ENCODE data around the gene CPB2.

CPB2 gene

DNA sequence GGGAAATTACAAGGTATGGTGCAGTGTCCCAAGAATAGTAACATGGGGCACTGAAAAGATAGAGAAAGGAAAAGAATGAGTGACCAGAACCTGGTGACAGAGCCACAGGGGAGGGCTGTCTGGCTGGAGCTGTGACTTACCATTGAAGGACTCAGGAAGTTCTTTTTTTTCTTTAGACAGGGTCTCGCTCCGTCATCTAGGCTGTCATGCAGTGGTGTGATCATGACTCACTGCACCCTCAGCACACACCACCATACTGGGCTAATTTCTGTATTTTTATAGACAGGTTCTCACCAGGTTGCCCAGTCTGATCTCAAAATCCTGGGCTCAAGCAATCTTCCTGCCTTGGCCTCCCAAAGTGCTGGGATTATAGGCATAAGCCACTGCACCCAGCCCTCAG is 8.8 kb upstream of the CPB2 start:
- Histone ChIP-seq H3K27ac (ENCODE audit: low read depth, low read length, poor library complexity, severe bottlenecking) (no peak overlapping the region), H3K9me2 (ENCODE audit: low read depth, low read length) (no peaks in the 10 kb centered on the region), H3K36me3 (ENCODE audit: insufficient read depth, low read length) (no peaks in the 10 kb centered on the region), H3K4me2 (ENCODE audit: low read length) (no peak overlapping the region), H3K4me3 (ENCODE audit: low read depth, low read length, poor library complexity, severe bottlenecking) (no peak overlapping the region), H2AFZ (ENCODE audit: low read length) (no peak overlapping the region), H3K9ac (ENCODE audit: low read length) (no peak overlapping the region), H3K9me3 (ENCODE audit: low read length) (no peaks in the 10 kb centered on the region), H3F3A (ENCODE audit: insufficient read depth, low read length) (no peaks in the 10 kb centered on the region), H3K79me2 (ENCODE audit: insufficient read depth, low read length) (no peaks in the 10 kb centered on the region), H3K27me3 (ENCODE audit: insufficient read depth, low read length) (no peaks in the 10 kb centered on the region), H3K4me1 (ENCODE audit: insufficient read depth, low read length, severe bottlenecking) (no peaks in the 10 kb centered on the region), H4K20me1 (ENCODE audit: insufficient read depth, low read length) (no peaks in the 10 kb centered on the region)
- TF ChIP-seq, protein P1, sequence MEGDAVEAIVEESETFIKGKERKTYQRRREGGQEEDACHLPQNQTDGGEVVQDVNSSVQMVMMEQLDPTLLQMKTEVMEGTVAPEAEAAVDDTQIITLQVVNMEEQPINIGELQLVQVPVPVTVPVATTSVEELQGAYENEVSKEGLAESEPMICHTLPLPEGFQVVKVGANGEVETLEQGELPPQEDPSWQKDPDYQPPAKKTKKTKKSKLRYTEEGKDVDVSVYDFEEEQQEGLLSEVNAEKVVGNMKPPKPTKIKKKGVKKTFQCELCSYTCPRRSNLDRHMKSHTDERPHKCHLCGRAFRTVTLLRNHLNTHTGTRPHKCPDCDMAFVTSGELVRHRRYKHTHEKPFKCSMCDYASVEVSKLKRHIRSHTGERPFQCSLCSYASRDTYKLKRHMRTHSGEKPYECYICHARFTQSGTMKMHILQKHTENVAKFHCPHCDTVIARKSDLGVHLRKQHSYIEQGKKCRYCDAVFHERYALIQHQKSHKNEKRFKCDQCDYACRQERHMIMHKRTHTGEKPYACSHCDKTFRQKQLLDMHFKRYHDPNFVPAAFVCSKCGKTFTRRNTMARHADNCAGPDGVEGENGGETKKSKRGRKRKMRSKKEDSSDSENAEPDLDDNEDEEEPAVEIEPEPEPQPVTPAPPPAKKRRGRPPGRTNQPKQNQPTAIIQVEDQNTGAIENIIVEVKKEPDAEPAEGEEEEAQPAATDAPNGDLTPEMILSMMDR (IDR thresholded peaks at IDR 0.05; ENCODE audit: low read length) = no peak
- TF ChIP-seq EZH2 (IDR thresholded peaks at IDR 0.05; ENCODE audit: borderline replicate concordance, low read length) = no peak

DNA sequence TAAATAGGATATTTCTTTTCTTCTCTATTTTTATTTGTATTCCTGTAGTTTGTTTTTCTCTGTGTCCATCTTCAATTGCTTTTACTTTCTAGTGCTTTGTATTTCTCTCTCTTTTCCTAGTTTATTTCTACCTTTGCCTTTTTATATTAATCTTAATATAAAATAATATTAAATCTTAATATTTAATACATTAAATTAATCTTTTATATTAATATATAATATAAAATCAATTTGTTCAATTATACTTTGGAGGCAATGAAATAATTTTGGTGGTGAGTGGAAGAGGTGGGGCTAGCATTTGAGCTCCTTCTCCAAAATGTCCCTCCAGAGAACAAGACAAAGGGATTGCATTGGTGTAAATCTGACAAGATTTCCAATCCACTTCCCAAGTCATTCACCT is 6.3 kb upstream of the CPB2 start:
- no peak overlapping the region for H2AFZ ChIP-seq (ENCODE audit: low read length)
- no peaks in the 10 kb centered on the region for H3K27me3 ChIP-seq (ENCODE audit: insufficient read depth, low read length)
- H3K79me2 ChIP-seq (ENCODE audit: insufficient read depth, low read length) = no peaks in the 10 kb centered on the region
- no peaks in the 10 kb centered on the region for H4K20me1 ChIP-seq (ENCODE audit: insufficient read depth, low read length)
- H3K4me1 ChIP-seq (ENCODE audit: insufficient read depth, low read length, severe bottlenecking) = no peaks in the 10 kb centered on the region
- no peaks in the 10 kb centered on the region for H3F3A ChIP-seq (ENCODE audit: insufficient read depth, low read length)
- no peaks in the 10 kb centered on the region for H3K9me2 ChIP-seq (ENCODE audit: low read depth, low read length)
- no peak overlapping the region for H3K4me2 ChIP-seq (ENCODE audit: low read length)
- no peak overlapping the region for H3K4me3 ChIP-seq (ENCODE audit: low read depth, low read length, poor library complexity, severe bottlenecking)
- no peak for TF ChIP-seq EZH2 (IDR thresholded peaks at IDR 0.05; ENCODE audit: borderline replicate concordance, low read length)
- TF ChIP-seq, protein P1 (IDR thresholded peaks at IDR 0.05; ENCODE audit: low read length) = no peak
- H3K27ac ChIP-seq (ENCODE audit: low read depth, low read length, poor library complexity, severe bottlenecking) = no peak overlapping the region
- no peak overlapping the region for H3K9ac ChIP-seq (ENCODE audit: low read length)
- no peaks in the 10 kb centered on the region for H3K9me3 ChIP-seq (ENCODE audit: low read length)
- H3K36me3 ChIP-seq (ENCODE audit: insufficient read depth, low read length) = no peaks in the 10 kb centered on the region

DNA sequence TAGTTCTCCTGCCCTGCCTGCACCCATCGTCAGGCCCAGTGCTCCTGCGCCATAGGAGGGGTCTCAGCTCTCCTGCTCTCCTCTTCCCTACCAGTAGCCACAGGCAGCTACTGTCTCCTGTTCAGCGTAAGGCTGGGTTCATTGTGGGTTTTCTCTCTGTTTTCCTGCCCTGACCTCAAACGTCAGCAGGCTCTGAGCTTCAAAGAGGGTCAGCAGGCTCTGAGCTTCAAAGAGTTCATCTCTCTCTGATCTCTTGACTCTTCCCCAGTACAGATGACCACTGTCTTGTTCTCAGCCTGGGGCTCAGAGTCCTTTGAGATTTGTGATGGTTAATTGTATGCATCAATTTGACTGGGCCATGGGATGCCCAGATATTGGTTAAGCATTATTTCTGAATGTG is 4.6 kb upstream of the CPB2 start:
- no peaks in the 10 kb centered on the region for H3K27me3 ChIP-seq (ENCODE audit: insufficient read depth, low read length)
- no peaks in the 10 kb centered on the region for H3K79me2 ChIP-seq (ENCODE audit: insufficient read depth, low read length)
- no peaks in the 10 kb centered on the region for H4K20me1 ChIP-seq (ENCODE audit: insufficient read depth, low read length)
- no peak overlapping the region for H3K4me3 ChIP-seq (ENCODE audit: low read depth, low read length, poor library complexity, severe bottlenecking)
- H3K36me3 ChIP-seq (ENCODE audit: insufficient read depth, low read length) = no peaks in the 10 kb centered on the region
- TF ChIP-seq, protein P1 (IDR thresholded peaks at IDR 0.05; ENCODE audit: low read length) = no peak
- TF ChIP-seq EZH2 (IDR thresholded peaks at IDR 0.05; ENCODE audit: borderline replicate concordance, low read length) = no peak
- no peaks in the 10 kb centered on the region for H3K9me2 ChIP-seq (ENCODE audit: low read depth, low read length)
- no peaks in the 10 kb centered on the region for H3K9me3 ChIP-seq (ENCODE audit: low read length)
- H2AFZ ChIP-seq (ENCODE audit: low read length) = no peak overlapping the region
- H3K4me1 ChIP-seq (ENCODE audit: insufficient read depth, low read length, severe bottlenecking) = no peaks in the 10 kb centered on the region
- no peak overlapping the region for H3K27ac ChIP-seq (ENCODE audit: low read depth, low read length, poor library complexity, severe bottlenecking)
- no peaks in the 10 kb centered on the region for H3F3A ChIP-seq (ENCODE audit: insufficient read depth, low read length)
- no peak overlapping the region for H3K4me2 ChIP-seq (ENCODE audit: low read length)
- H3K9ac ChIP-seq (ENCODE audit: low read length) = no peak overlapping the region

Measured in OCI-LY1 (cell line).